ENCODE results near the gene FAM177A1.
A peak's percentile ranks its signal among the peaks of the same experiment; 100 is the strongest.

FAM177A1 gene

DNA sequence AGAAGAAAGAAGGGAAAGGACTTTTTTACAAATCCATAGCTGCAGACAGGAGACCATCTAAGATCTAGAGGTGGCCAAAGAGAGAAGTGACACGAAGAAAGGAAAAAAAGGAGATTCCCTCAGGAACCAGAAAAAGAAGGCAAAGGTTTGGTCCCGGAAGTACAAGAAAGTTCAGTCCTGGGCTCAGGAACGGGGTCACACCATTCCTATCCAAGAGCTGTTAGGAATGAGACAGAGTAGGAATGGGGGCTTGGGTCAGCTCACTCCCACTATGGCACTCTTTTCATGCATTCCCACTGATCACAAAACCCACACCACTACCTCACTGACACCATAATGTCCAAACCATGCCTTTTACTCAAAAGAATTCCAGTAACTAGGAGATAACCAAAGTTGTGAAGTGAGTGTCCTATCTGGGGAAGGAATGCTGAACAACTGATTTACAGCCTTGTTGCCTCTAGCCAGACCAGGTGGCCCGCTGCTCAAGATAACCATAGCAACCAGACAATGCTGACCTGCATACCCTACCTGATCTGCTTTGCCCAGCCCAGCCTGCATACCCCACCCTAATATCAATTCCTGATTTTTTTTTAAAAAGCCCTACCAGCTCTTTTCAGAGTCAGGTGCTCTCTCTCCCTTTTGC, 67.4 kb downstream of the FAM177A1 start:
- TF ChIP-seq, protein P1, sequence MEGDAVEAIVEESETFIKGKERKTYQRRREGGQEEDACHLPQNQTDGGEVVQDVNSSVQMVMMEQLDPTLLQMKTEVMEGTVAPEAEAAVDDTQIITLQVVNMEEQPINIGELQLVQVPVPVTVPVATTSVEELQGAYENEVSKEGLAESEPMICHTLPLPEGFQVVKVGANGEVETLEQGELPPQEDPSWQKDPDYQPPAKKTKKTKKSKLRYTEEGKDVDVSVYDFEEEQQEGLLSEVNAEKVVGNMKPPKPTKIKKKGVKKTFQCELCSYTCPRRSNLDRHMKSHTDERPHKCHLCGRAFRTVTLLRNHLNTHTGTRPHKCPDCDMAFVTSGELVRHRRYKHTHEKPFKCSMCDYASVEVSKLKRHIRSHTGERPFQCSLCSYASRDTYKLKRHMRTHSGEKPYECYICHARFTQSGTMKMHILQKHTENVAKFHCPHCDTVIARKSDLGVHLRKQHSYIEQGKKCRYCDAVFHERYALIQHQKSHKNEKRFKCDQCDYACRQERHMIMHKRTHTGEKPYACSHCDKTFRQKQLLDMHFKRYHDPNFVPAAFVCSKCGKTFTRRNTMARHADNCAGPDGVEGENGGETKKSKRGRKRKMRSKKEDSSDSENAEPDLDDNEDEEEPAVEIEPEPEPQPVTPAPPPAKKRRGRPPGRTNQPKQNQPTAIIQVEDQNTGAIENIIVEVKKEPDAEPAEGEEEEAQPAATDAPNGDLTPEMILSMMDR (conservative IDR thresholded peaks at IDR 0.05; ENCODE audit: low read depth): no peak
- DNase-seq (ENCODE audit: low spot score): no peak
- H3K27ac ChIP-seq: no peak overlapping the region
- POLR2A ChIA-PET (ENCODE audit: low non-redundant PET): no interaction called here
- CTCF ChIA-PET: interaction anchor here (0.8 kb wide), 1 partner anchor 1014 kb away, joined by 3 read pairs; no protein-coding TSS in a partner anchor

DNA sequence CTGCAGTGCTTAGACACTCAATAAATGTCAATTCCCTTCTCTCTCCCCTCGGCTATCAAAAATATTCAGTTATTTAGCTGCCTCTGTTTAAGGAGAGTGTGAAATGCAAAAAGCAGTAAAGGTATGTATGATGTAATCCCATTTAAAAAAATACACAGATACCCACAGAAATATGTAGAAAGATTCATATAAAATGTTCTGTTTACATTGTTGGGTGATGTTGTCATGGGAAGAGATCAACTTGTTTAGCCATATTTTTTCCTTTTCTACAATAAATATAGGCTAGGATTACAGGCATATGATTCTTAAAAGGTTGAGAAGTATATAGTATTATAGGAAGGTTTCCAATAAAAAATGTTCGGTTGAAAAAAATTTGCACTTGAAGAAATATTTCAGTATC, 68.0 kb downstream of the FAM177A1 start:
- no peak for DNase-seq (ENCODE audit: low spot score)
- H3K27ac ChIP-seq: no peak overlapping the region
- TF ChIP-seq, protein P1 (conservative IDR thresholded peaks at IDR 0.05; ENCODE audit: low read depth): no peak
- ChIA-PET CTCF (interaction anchor here (0.7 kb wide), 1 partner anchor 13 kb away, joined by 5 read pairs; no protein-coding TSS in a partner anchor), POLR2A (ENCODE audit: low non-redundant PET) (no interaction called here)

- ChIA-PET CTCF (no interaction called here), POLR2A (ENCODE audit: low non-redundant PET) (no interaction called here)
- no peak overlapping the region for H3K27ac ChIP-seq
- no peak for DNase-seq (ENCODE audit: low spot score)
- TF ChIP-seq, protein P1 (conservative IDR thresholded peaks at IDR 0.05; ENCODE audit: low read depth): no peak
Measured at GRCh38 chr14:35116242-35116641, 70.2 kb downstream of the FAM177A1 start.

GRCh38 chr14:35117112-35117511, 71.0 kb downstream of the FAM177A1 start:
- H3K27ac ChIP-seq: no peak overlapping the region
- CTCF ChIA-PET: no interaction called here
- TF ChIP-seq, protein P1 (conservative IDR thresholded peaks at IDR 0.05; ENCODE audit: low read depth): no peak
- POLR2A ChIA-PET (ENCODE audit: low non-redundant PET): no interaction called here
- no peak for DNase-seq (ENCODE audit: low spot score)

DNA sequence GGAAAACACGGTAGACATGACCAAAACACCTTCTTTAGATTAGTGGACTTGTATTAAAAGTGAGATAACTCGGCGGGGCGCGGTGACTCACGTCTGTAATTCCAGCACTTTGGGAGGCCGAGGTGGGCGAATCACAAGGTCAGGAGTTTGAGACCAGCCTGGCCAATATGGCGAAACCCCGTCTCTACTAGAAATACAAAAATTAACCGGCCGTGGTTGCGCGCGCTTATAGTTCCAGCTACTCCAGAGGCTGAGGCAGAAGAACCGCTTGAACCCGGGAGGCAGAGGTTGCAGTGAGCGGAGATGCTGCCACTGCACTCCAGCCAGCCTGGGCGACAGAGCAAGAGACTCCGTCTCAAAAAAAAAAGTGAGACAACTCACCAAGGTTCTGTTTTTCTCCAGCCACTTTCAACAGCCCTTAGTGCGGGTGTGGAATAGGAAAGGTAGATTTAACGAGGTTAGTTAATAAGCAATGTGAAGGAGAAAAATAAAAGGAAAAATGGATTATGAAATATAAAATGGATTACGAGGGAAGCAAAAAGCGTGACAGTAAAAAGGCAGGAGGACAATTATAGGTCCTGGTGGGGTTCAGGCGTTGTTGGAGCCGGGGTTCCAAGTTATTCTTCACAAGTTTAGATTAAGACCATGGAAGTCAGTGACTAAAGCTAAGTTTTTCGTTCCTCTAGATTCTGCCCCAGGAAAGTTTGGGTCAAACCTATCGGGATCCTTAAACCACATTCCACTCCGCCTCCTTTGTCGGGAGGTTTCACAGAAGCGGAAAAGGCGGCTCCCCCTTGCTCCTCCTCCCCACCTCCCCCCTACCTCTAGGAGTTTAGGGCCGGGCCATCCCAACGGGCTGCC, 75.2 kb downstream of the FAM177A1 start:
- H3K27ac ChIP-seq: peak overlapping the region; percentile 98
- ChIA-PET POLR2A (ENCODE audit: low non-redundant PET) (interaction anchor here (0.9 to 1.0 kb wide), 3 partner anchors 74 to 296 kb away, joined by 3 to 4 read pairs (median 3); partner anchors contain the start of gene FAM177A1), CTCF (no interaction called here)
- DNase-seq (ENCODE audit: low spot score): peak; percentile 1
- TF ChIP-seq, protein P1 (conservative IDR thresholded peaks at IDR 0.05; ENCODE audit: low read depth): no peak

- TF ChIP-seq, protein P1 (conservative IDR thresholded peaks at IDR 0.05; ENCODE audit: low read depth): no peak
- CTCF ChIA-PET: no interaction called here
Measured at GRCh38 chr14:35121887-35122695, 76.0 kb downstream of the FAM177A1 start, which contains the start of the genes PPP2R3C and PRORP. TSS of gene PPP2R3C (minus strand) at chr14:35121990. CDS start at chr14:35121959, 31 bp downstream. TSS of gene PRORP (plus strand) at chr14:35122552. CDS start at chr14:35123246, 694 bp downstream.

More at GRCh38 chr14:35121887-35122695, 76.0 kb downstream of the FAM177A1 start, which contains the start of the genes PPP2R3C and PRORP:
- peak; percentile 96 for DNase-seq (ENCODE audit: low spot score)
- H3K27ac ChIP-seq: peak within 1 kb of the TSS; percentile 98
- POLR2A ChIA-PET (ENCODE audit: low non-redundant PET): interaction anchor here (0.9 to 1.0 kb wide), 3 partner anchors 75 to 295 kb away, joined by 3 to 4 read pairs (median 3); partner anchors contain the start of gene FAM177A1
